Measurements from ENCODE around the gene SKI.

Gene SKI

DNA sequence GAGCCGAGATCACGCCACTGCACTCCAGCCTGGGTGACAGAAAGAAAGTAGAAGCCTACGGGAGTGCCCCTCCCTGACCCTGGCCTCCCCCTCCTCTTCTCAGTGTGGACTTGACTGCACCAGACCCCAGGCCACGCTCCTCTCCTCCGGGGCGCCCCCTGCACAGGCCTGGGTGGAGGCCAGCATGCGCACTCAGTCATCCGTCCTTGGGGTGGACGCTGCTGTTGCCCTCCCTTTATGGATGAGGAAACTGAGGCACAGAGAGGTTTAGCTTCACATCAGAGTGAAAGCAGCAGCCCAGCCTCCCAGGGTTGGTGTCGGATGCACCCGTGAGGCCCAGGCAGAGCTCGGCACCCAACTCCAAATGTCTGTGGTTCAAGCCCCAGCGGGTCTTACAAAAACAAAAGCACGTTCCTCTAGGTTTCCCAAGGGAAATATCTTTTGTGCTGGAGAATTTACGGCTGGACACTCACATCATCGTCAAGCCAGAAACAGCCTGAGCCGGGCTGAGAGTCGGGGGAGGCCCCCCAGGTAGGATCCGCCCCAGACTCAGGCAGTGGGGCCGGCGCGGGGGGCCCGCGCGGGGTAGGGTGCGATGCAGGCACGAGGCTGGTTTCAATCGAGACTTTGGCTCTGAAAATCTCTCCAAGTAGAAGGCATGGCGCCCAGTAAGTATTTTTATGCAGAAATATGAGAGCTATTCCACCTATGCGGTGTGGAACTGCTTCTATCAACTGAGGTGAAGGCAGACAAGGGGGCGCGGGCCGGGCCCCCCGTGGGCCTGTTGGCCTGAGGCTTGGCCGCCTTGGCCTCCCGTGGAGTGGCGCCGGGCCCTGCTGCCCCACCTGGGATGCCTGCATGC lies 126.6 kb downstream of the SKI start:
- TF ChIP-seq, protein P1, sequence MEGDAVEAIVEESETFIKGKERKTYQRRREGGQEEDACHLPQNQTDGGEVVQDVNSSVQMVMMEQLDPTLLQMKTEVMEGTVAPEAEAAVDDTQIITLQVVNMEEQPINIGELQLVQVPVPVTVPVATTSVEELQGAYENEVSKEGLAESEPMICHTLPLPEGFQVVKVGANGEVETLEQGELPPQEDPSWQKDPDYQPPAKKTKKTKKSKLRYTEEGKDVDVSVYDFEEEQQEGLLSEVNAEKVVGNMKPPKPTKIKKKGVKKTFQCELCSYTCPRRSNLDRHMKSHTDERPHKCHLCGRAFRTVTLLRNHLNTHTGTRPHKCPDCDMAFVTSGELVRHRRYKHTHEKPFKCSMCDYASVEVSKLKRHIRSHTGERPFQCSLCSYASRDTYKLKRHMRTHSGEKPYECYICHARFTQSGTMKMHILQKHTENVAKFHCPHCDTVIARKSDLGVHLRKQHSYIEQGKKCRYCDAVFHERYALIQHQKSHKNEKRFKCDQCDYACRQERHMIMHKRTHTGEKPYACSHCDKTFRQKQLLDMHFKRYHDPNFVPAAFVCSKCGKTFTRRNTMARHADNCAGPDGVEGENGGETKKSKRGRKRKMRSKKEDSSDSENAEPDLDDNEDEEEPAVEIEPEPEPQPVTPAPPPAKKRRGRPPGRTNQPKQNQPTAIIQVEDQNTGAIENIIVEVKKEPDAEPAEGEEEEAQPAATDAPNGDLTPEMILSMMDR (IDR thresholded peaks at IDR 0.05; ENCODE audit: low read depth, low read length, missing control alignments): no peak
- no peak for DNase-seq (ENCODE audit: low read depth)
- H3K4me3 ChIP-seq (ENCODE audit: low read depth, low read length): no peak overlapping the region

DNA sequence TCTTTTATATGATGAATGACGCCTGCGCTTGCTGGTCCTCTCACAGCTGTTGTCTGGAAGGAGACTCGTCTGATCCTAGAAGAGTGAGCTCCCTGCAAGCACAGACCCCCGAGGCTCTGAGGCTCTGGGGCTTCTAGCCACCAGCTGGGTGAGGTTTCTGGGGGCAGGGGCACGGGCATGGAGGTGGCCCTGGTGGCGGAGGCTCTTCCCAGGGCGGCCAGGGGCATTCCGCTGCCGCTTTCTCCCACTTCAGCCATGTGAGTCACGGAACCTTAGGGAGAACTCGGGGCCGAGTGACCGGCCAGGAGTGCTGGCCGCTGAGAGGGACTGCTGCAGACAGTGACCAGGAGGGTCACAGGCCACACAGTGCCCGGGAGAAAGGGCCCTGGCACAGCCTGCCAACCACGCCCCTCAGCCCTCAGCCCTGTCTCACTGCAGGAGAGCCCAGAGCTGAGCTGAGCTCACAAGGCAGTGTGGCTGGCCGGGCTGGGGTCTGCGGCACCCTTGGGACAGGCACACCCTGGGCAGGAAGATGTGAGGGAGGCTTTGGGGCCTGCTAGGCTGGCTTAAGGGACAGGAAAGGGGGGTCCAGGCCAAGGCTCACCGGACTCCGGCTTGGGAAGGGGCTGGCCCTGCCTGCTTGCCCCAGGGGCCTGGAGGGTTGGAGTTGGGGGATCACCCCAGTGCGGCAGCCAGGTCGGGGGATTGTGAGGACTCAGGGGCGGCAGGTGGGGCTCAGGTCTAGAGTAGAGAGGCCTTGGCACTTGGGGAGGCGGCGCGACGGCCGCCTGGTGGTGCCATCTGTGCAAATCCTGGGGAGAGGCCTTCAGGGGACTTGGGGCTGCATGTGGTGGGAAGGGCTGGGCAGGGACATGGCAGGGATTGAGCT lies 127.5 kb downstream of the SKI start:
- TF ChIP-seq, protein P1 (IDR thresholded peaks at IDR 0.05; ENCODE audit: low read depth, low read length, missing control alignments): no peak

DNA sequence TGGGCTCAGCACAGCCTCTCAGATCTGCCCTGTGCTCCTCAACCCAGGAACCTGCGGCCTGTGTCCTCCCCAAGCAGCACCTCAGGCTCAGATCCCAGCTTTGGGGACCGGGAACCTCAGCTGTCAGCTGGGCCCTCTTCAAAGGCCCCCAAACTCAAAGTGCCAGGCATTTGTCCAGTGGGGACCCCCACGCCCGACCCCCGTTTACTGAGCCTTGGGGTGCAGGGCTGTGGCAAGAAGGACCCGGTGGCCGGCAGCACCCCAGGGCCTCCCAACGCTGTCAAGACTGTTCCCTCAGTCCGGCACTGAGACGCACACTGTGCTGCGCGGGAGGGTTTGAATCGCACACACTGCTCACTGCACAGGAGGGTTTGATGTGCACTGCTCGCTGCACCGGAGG lies 128.3 kb downstream of the SKI start:
- TF ChIP-seq, protein P1 (IDR thresholded peaks at IDR 0.05; ENCODE audit: low read depth, low read length, missing control alignments): no peak
- DNase-seq (ENCODE audit: low read depth): no peak
- no peak overlapping the region for H3K4me3 ChIP-seq (ENCODE audit: low read depth, low read length)

More for the DNA sequence above, 127.5 kb downstream of the SKI start:
- DNase-seq (ENCODE audit: low read depth): no peak
- no peak overlapping the region for H3K4me3 ChIP-seq (ENCODE audit: low read depth, low read length)

DNA sequence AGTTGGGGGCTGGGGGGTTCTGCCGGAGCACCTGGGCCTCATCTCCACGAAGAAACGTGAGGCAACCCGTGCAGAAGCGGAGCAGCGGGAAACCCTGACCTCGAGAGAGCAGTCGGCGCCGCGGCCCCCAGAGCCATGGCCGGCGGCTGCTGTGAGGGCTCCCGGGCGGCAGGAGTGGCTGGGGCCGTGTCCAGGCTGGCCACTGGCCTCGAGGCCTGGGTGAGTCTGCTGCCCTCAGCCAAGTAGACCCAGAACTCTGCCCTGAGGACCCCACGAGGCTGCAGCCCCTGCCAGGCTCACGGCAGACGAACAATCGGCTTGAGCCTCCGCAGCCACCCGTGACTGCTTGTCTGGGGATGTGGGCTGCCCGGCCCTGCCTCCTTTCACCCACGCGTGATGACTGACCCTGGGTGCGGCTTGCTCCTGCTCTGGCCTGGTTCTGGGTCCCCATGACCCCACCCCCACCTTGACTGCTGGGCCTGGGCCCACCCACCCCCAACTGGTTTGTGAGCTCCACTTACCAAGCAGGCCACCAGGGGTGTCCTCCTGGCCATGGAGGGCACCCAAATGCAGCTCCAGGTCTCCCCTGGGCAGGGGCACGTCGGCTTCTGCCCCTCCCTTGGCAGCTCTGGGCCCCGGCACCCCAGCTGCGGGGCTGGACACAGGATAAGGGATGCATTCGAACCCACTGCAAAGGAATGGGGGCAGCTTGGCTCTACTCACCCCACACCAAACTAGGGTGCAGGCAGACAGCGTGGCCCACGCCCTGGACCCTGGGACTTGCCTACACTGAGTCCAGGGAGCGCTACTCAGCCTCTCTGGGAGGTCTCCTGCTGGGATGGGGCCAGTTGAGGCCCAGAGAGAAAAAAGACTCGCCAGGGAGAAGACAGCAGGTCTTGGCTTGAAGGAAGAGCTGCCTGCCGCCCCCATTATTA lies 129.1 kb downstream of the SKI start:
- TF ChIP-seq, protein P1 (IDR thresholded peaks at IDR 0.05; ENCODE audit: low read depth, low read length, missing control alignments): no peak
- no peak for DNase-seq (ENCODE audit: low read depth)
- no peak overlapping the region for H3K4me3 ChIP-seq (ENCODE audit: low read depth, low read length)

DNA sequence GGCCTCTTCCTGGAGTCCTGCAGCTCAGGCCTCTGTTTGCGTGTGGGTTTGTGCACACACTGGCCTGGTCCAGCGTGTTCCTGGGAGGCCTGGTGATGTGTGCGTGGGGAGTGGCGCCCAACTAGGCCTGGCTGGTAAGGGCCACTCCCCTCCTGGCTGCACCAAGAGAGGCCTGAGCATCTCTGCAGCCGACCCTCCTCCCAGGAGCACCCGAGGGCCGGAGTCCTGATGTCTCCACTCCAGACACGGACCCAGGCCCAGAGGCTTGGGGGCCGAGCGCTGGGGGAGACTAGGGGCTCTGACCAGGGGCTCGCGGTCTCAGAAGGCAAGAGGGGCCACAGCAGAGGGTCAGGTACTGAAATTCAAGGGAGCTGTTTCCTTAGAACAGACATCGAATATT lies 130.0 kb downstream of the SKI start:
- TF ChIP-seq, protein P1 (IDR thresholded peaks at IDR 0.05; ENCODE audit: low read depth, low read length, missing control alignments): no peak
- no peak for DNase-seq (ENCODE audit: low read depth)
- H3K4me3 ChIP-seq (ENCODE audit: low read depth, low read length): no peak overlapping the region
